ENCODE results near the gene RAD18. TPM values are rescaled to one million over a fixed set of nuclear protein-coding genes. Genes with fewer than 3 reads are reported as not detected.

RAD18 gene
- total RNA-seq, 1 donor from 2014 or later: 3.8 TPM

- DNase-seq (ENCODE audit: low spot score): no peak
- no peak for ATAC-seq
Measured at GRCh38 chr3:8839607-8840325, 123.5 kb downstream of the RAD18 start.

- DNase-seq (ENCODE audit: low spot score) (no peak), ATAC-seq (no peak)
Measured at GRCh38 chr3:8838765-8839423, 124.4 kb downstream of the RAD18 start.

- DNase-seq (ENCODE audit: low spot score) (no peak), ATAC-seq (no peak)
Measured at GRCh38 chr3:8838234-8838633, 125.0 kb downstream of the RAD18 start.

GRCh38 chr3:8837162-8837561 is 126.1 kb downstream of the RAD18 start:
- DNase-seq (ENCODE audit: low spot score) (no peak), ATAC-seq (no peak)

- no peak for ATAC-seq
- no peak for DNase-seq (ENCODE audit: low spot score)
Measured at GRCh38 chr3:8836096-8836495, 127.2 kb downstream of the RAD18 start.

- ATAC-seq (no peak), DNase-seq (ENCODE audit: low spot score) (no peak)
Measured at GRCh38 chr3:8835385-8835784, 127.9 kb downstream of the RAD18 start.

GRCh38 chr3:8834974-8835373 is 128.3 kb downstream of the RAD18 start:
- ATAC-seq (no peak), DNase-seq (ENCODE audit: low spot score) (no peak)

- ATAC-seq (no peak), DNase-seq (ENCODE audit: low spot score) (no peak)
Measured at GRCh38 chr3:8827641-8828040, 135.6 kb downstream of the RAD18 start.

Other genes starting within 250 kb of the RAD18 start
- gene CAV3, start 229.7 kb downstream of the RAD18 start, total RNA-seq: not detected
- 0.05 TPM for gene OXTR, start 193.9 kb downstream of the RAD18 start, total RNA-seq